ENCODE results near the gene OTUD1. TPM values are rescaled to one million over a fixed set of nuclear protein-coding genes. Genes with fewer than 3 reads are reported as not detected.

OTUD1 gene, protein sequence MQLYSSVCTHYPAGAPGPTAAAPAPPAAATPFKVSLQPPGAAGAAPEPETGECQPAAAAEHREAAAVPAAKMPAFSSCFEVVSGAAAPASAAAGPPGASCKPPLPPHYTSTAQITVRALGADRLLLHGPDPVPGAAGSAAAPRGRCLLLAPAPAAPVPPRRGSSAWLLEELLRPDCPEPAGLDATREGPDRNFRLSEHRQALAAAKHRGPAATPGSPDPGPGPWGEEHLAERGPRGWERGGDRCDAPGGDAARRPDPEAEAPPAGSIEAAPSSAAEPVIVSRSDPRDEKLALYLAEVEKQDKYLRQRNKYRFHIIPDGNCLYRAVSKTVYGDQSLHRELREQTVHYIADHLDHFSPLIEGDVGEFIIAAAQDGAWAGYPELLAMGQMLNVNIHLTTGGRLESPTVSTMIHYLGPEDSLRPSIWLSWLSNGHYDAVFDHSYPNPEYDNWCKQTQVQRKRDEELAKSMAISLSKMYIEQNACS
- 6.0 and 7.7 TPM in 2 replicates for total RNA-seq

DNA sequence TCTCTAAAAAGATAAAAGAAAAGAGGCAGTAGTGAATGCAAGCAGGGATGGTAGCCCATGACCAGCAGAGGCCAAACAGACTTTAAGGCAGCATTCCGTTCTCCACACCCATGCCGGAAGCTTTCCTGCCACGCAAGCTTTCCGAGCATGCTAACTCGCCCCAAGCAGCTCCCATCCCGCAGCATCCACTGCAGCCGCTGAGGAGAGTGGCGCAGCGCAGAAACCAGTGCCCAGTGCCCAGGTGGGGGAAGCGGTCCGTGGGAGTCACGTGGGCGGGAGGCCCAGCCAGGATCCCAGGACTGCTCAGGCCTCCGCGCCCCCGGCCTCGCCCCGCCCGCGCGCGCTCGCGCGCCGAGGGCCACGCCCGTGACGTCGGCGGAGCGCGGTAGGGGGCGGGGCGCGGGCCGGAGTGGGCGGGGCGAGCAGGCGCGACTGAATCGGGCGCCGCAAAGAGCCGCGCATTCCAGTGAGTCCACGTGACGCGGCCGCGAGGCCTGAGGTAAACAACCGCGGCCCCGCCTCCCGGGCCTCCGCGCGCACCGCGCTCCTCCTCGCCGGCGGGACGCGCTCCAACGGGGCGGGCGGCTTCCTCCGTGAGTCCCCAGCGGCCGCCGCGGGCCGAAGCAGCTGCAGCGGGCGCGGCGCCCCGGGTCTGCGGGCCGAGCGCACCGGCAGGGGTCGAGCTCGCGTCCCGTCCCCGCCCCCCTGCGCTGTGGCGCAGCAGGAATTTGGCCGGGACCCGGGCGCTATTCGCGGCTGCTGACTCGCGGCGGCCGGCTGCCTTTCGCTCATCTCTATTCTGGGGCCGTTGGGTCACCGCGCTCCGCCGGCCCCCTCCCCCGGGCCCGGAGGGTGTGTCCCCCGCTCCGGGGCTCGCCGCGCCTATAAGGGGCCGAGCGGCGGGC, at the start of gene OTUD1:
TSS of gene OTUD1 (plus strand) at position 529 of the 905 bp plus-strand sequence. CDS start 383 bp downstream, outside the sequence.

Other genes starting within 250 kb of the OTUD1 start
- gene PTF1A, start 246.8 kb upstream of the OTUD1 start, total RNA-seq = not detected in 2 replicates
- not detected in 2 replicates for gene C10orf67, start 94.3 kb upstream of the OTUD1 start, total RNA-seq